HG02938 (cell line): ENCODE results near the gene SCG2.

Experiments
- ATAC-seq: cut with Tn5 transposase; IDR thresholded peaks from one replicate; pipeline ENCODE4 v1.9.1; 2021; ENCODE audit warnings: mild to moderate bottlenecking, moderate library complexity; ENCODE audit not compliant: unreplicated experiment

Gene SCG2

GRCh38 chr2:223601932-223602666 is at the start of gene SCG2:
SCG2 (minus strand) TSS chr2:223602361; CDS start chr2:223599282, 3,079 bp downstream.
- ATAC-seq: peak; percentile 71

- ATAC-seq: no peak
These were observed 47.7 kb upstream of the SCG2 start for GRCh38 chr2:223649554-223650533.

- ATAC-seq: no peak
These were observed 46.6 kb upstream of the SCG2 start for GRCh38 chr2:223648755-223649154.

GRCh38 chr2:223647258-223647952 is 45.2 kb upstream of the SCG2 start:
- ATAC-seq: peak; percentile 87

GRCh38 chr2:223644136-223644535 is 42.0 kb upstream of the SCG2 start:
- no peak for ATAC-seq

GRCh38 chr2:223643309-223643708 is 41.1 kb upstream of the SCG2 start:
- no peak for ATAC-seq

- ATAC-seq: no peak
These were observed 40.3 kb upstream of the SCG2 start for GRCh38 chr2:223642506-223642905.

- ATAC-seq: no peak
These were observed 38.9 kb upstream of the SCG2 start for GRCh38 chr2:223641082-223641481.

GRCh38 chr2:223635080-223635479 is 32.9 kb upstream of the SCG2 start:
- ATAC-seq: no peak

GRCh38 chr2:223634238-223634637 is 32.1 kb upstream of the SCG2 start:
- no peak for ATAC-seq

GRCh38 chr2:223633656-223634055 is 31.5 kb upstream of the SCG2 start:
- no peak for ATAC-seq

GRCh38 chr2:223632826-223633225 is 30.7 kb upstream of the SCG2 start:
- ATAC-seq: no peak

GRCh38 chr2:223626716-223627115 is 24.6 kb upstream of the SCG2 start:
- no peak for ATAC-seq

GRCh38 chr2:223625652-223626051 is 23.5 kb upstream of the SCG2 start:
- no peak for ATAC-seq

GRCh38 chr2:223621901-223622300 is 19.7 kb upstream of the SCG2 start:
- no peak for ATAC-seq

- no peak for ATAC-seq
These were observed 17.4 kb upstream of the SCG2 start for GRCh38 chr2:223619486-223620129.

GRCh38 chr2:223618172-223619035 is 16.2 kb upstream of the SCG2 start:
- ATAC-seq: no peak

GRCh38 chr2:223614534-223614933 is 12.4 kb upstream of the SCG2 start:
- no peak for ATAC-seq

- no peak for ATAC-seq
These were observed 11.1 kb upstream of the SCG2 start for GRCh38 chr2:223613017-223613950.
